ENCODE measurements around the gene GPATCH2.
A peak's percentile ranks its signal among the peaks of the same experiment; 100 is the strongest.
"Not testable (repeated sequence)": the region's sequence is repeated elsewhere in the genome, so short reads cannot be mapped to it uniquely, and the experiment has no call there.

Gene GPATCH2

GRCh38 chr1:217585577-217585976, 45.3 kb downstream of the GPATCH2 start:
- no peak overlapping the region for H3K4ac ChIP-seq (ENCODE audit: low read depth, low read length)
- no peaks in the 10 kb centered on the region for H3K4me1 ChIP-seq (ENCODE audit: control insufficient read depth in 1 of 2, insufficient read depth in 2 of 2, low read length in 2 of 2)
- no peak overlapping the region for H3K9ac ChIP-seq (ENCODE audit: low read length)
- no peak overlapping the region for H3K18ac ChIP-seq (ENCODE audit: low read length)
- DNase-seq: peak in 1 of 2 donors; percentile 68
- WGBS (ENCODE audit: extremely low coverage, insufficient coverage, insufficient read length): no CpG with 5 or more reads among the region's 2 CpGs
- H3K9me3 ChIP-seq (ENCODE audit: insufficient read depth, low read depth, low read length): no peaks in the 10 kb centered on the region
- H2BK12ac ChIP-seq (ENCODE audit: low read length): no peak overlapping the region
- H4K12ac ChIP-seq (ENCODE audit: low read depth, low read length): no peak overlapping the region
- no peak overlapping the region for H3K4me2 ChIP-seq (ENCODE audit: low read length)
- no peak overlapping the region for H2BK120ac ChIP-seq (ENCODE audit: insufficient read depth, low read length, poor library complexity)
- H2AFZ ChIP-seq (ENCODE audit: insufficient read depth, low read length, poor library complexity): no peak overlapping the region
- no peak overlapping the region for H4K8ac ChIP-seq (ENCODE audit: low read depth, low read length)
- H2BK5ac ChIP-seq (ENCODE audit: low read depth, low read length, poor library complexity): no peak overlapping the region
- H3K79me2 ChIP-seq (ENCODE audit: control insufficient read depth, insufficient read depth, low read length, poor library complexity): no peaks in the 10 kb centered on the region
- no peak overlapping the region for H4K91ac ChIP-seq (ENCODE audit: low read depth, low read length)
- no peak overlapping the region for H3K14ac ChIP-seq (ENCODE audit: low read length)
- H3K36me3 ChIP-seq (ENCODE audit: control insufficient read depth in 1 of 2, insufficient read depth in 2 of 2, low read length in 2 of 2): peaks cover 0 to 2% of the 10 kb centered on the region in 2 experiments
- no peak overlapping the region for H2AK5ac ChIP-seq (ENCODE audit: low read length)
- H3K27me3 ChIP-seq (ENCODE audit: insufficient read depth, low read length): no peaks in the 10 kb centered on the region
- no peak overlapping the region for H3K4me3 ChIP-seq (ENCODE audit: low read depth, low read length)
- no peak overlapping the region for H3K23ac ChIP-seq (ENCODE audit: low read length)
- no peaks in the 10 kb centered on the region for H3K79me1 ChIP-seq (ENCODE audit: low read length)
- H3K27ac ChIP-seq (ENCODE audit: low read depth, low read length): no peak overlapping the region

DNA sequence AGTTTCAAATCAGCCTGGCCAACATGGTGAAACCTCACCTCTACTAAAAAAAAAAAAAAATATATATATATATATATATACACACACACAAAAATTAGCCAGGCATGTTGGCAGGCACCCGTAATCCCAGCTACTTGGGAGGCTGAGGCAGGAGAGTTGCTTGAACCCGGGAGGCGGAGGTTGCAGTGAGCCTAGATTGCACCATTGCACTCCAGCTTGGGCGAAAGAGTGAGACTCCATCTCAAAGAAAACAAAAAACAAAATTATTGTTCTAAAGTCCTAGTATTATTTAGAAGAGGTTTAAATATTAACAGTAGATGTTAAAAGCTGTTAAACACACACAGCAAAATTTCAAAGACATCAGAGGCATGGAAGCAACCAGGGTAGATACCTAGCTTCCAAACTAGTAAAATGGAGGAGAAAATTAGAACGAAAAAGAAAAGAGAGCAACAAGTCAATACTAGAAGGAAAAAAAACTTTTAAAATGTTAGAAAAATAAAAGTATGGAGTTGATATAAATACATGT, 46.5 kb downstream of the GPATCH2 start:
- H3K14ac ChIP-seq (ENCODE audit: low read length); H2AFZ ChIP-seq (ENCODE audit: insufficient read depth, low read length, poor library complexity); H2BK120ac ChIP-seq (ENCODE audit: insufficient read depth, low read length, poor library complexity); H3K36me3 ChIP-seq (ENCODE audit: control insufficient read depth in 1 of 2, insufficient read depth in 2 of 2, low read length in 2 of 2); H3K4me3 ChIP-seq (ENCODE audit: low read depth, low read length); H3K18ac ChIP-seq (ENCODE audit: low read length); H3K4me1 ChIP-seq (ENCODE audit: control insufficient read depth in 1 of 2, insufficient read depth in 2 of 2, low read length in 2 of 2); H3K9ac ChIP-seq (ENCODE audit: low read length); H3K27ac ChIP-seq (ENCODE audit: low read depth, low read length); H4K12ac ChIP-seq (ENCODE audit: low read depth, low read length); H3K4ac ChIP-seq (ENCODE audit: low read depth, low read length); H3K4me2 ChIP-seq (ENCODE audit: low read length); H2AK5ac ChIP-seq (ENCODE audit: low read length); H3K79me2 ChIP-seq (ENCODE audit: control insufficient read depth, insufficient read depth, low read length, poor library complexity); H3K79me1 ChIP-seq (ENCODE audit: low read length); DNase-seq; H2BK12ac ChIP-seq (ENCODE audit: low read length); H2BK5ac ChIP-seq (ENCODE audit: low read depth, low read length, poor library complexity); H3K9me3 ChIP-seq (ENCODE audit: insufficient read depth, low read depth, low read length); H3K23ac ChIP-seq (ENCODE audit: low read length); H4K8ac ChIP-seq (ENCODE audit: low read depth, low read length); H3K27me3 ChIP-seq (ENCODE audit: insufficient read depth, low read length); H4K91ac ChIP-seq (ENCODE audit: low read depth, low read length): not testable (repeated sequence)
- no CpG with 5 or more reads among the region's 5 CpGs for WGBS (ENCODE audit: extremely low coverage, insufficient coverage, insufficient read length)

- Histone ChIP-seq H3K9me3 (ENCODE audit: insufficient read depth, low read depth, low read length) (no peaks in the 10 kb centered on the region), H3K9ac (ENCODE audit: low read length) (no peak overlapping the region), H4K8ac (ENCODE audit: low read depth, low read length) (no peak overlapping the region), H3K27me3 (ENCODE audit: insufficient read depth, low read length) (no peaks in the 10 kb centered on the region), H3K79me2 (ENCODE audit: control insufficient read depth, insufficient read depth, low read length, poor library complexity) (no peaks in the 10 kb centered on the region), H3K4me2 (ENCODE audit: low read length) (no peak overlapping the region), H3K23ac (ENCODE audit: low read length) (no peak overlapping the region), H3K27ac (ENCODE audit: low read depth, low read length) (no peak overlapping the region), H3K36me3 (ENCODE audit: control insufficient read depth in 1 of 2, insufficient read depth in 2 of 2, low read length in 2 of 2) (no peaks in the 10 kb centered on the region), H3K4me1 (ENCODE audit: control insufficient read depth in 1 of 2, insufficient read depth in 2 of 2, low read length in 2 of 2) (no peaks in the 10 kb centered on the region), H3K4me3 (ENCODE audit: low read depth, low read length) (no peak overlapping the region), H2AFZ (ENCODE audit: insufficient read depth, low read length, poor library complexity) (no peak overlapping the region), H2AK5ac (ENCODE audit: low read length) (no peak overlapping the region), H2BK5ac (ENCODE audit: low read depth, low read length, poor library complexity) (no peak overlapping the region), H2BK12ac (ENCODE audit: low read length) (no peak overlapping the region), H4K91ac (ENCODE audit: low read depth, low read length) (no peak overlapping the region), H3K79me1 (ENCODE audit: low read length) (no peaks in the 10 kb centered on the region), H3K4ac (ENCODE audit: low read depth, low read length) (no peak overlapping the region), H4K12ac (ENCODE audit: low read depth, low read length) (no peak overlapping the region), H2BK120ac (ENCODE audit: insufficient read depth, low read length, poor library complexity) (no peak overlapping the region), H3K14ac (ENCODE audit: low read length) (no peak overlapping the region), H3K18ac (ENCODE audit: low read length) (no peak overlapping the region)
- DNase-seq: no peak
Measured at GRCh38 chr1:217577336-217577735, 53.6 kb downstream of the GPATCH2 start.

GRCh38 chr1:217574265-217574949, 56.5 kb downstream of the GPATCH2 start:
- no peak overlapping the region for H4K12ac ChIP-seq (ENCODE audit: low read depth, low read length)
- no peak overlapping the region for H2BK12ac ChIP-seq (ENCODE audit: low read length)
- H3K4ac ChIP-seq (ENCODE audit: low read depth, low read length): no peak overlapping the region
- H3K79me1 ChIP-seq (ENCODE audit: low read length): no peaks in the 10 kb centered on the region
- no CpG with 5 or more reads among the region's 6 CpGs for WGBS (ENCODE audit: extremely low coverage, insufficient coverage, insufficient read length)
- no peak overlapping the region for H2BK5ac ChIP-seq (ENCODE audit: low read depth, low read length, poor library complexity)
- H3K14ac ChIP-seq (ENCODE audit: low read length): no peak overlapping the region
- no peak overlapping the region for H2AK5ac ChIP-seq (ENCODE audit: low read length)
- no peak overlapping the region for H3K4me3 ChIP-seq (ENCODE audit: low read depth, low read length)
- H3K27ac ChIP-seq (ENCODE audit: low read depth, low read length): no peak overlapping the region
- H3K27me3 ChIP-seq (ENCODE audit: insufficient read depth, low read length): no peaks in the 10 kb centered on the region
- no peak overlapping the region for H2AFZ ChIP-seq (ENCODE audit: insufficient read depth, low read length, poor library complexity)
- no peak overlapping the region for H3K23ac ChIP-seq (ENCODE audit: low read length)
- no peaks in the 10 kb centered on the region for H3K36me3 ChIP-seq (ENCODE audit: control insufficient read depth in 1 of 2, insufficient read depth in 2 of 2, low read length in 2 of 2)
- H3K9me3 ChIP-seq (ENCODE audit: insufficient read depth, low read depth, low read length): no peaks in the 10 kb centered on the region
- H2BK120ac ChIP-seq (ENCODE audit: insufficient read depth, low read length, poor library complexity): no peak overlapping the region
- no peak overlapping the region for H3K9ac ChIP-seq (ENCODE audit: low read length)
- no peaks in the 10 kb centered on the region for H3K79me2 ChIP-seq (ENCODE audit: control insufficient read depth, insufficient read depth, low read length, poor library complexity)
- H3K4me2 ChIP-seq (ENCODE audit: low read length): no peak overlapping the region
- H4K8ac ChIP-seq (ENCODE audit: low read depth, low read length): no peak overlapping the region
- H4K91ac ChIP-seq (ENCODE audit: low read depth, low read length): no peak overlapping the region
- no peak for DNase-seq
- no peak overlapping the region for H3K18ac ChIP-seq (ENCODE audit: low read length)
- H3K4me1 ChIP-seq (ENCODE audit: control insufficient read depth in 1 of 2, insufficient read depth in 2 of 2, low read length in 2 of 2): no peaks in the 10 kb centered on the region

All from trophoblast cell (in vitro differentiated cells and primary cell).